Hepatocyte (in vitro differentiated cells): ENCODE results near the gene ADAMTS9. TPM values are rescaled to one million over a fixed set of nuclear protein-coding genes. Genes with fewer than 3 reads are reported as not detected.

Experiments used
- DNase-seq: peaks from one replicate; pipeline ENCODE4 v3.0.0-alpha.2; 2016; ENCODE audit warnings: low spot score
- H2AFZ ChIP-seq: fragments of 200-600 bp; sonication (generic); 2 replicates; pipeline ENCODE4 v1.6.0; 2016; ENCODE audit warnings: antibody characterized with exemption, mild to moderate bottlenecking
- H3K27ac ChIP-seq: fragments of 200-600 bp; sonication (generic); 2 replicates; pipeline ENCODE4 v1.5.1; 2016; ENCODE audit warnings: mild to moderate bottlenecking
- H3K27me3 ChIP-seq: fragments of 200-600 bp; sonication (generic); 2 replicates; pipeline ENCODE4 v1.6.1; 2016
- H3K36me3 ChIP-seq: fragments of 200-600 bp; sonication (generic); replicated peaks from 2 replicates; pipeline ENCODE4 v1.5.1; 2016; ENCODE audit warnings: low read depth; ENCODE audit not compliant: insufficient read depth
- H3K4me1 ChIP-seq: fragments of 200-600 bp; sonication (generic); 2 replicates; pipeline ENCODE4 v1.5.1; 2016; ENCODE audit warnings: mild to moderate bottlenecking, moderate library complexity; ENCODE audit not compliant: insufficient read depth
- H3K4me2 ChIP-seq: fragments of 200-600 bp; sonication (generic); 2 replicates; pipeline ENCODE4 v1.6.0; 2016
- H3K4me3 ChIP-seq: fragments of 200-600 bp; sonication (generic); 2 replicates; pipeline ENCODE4 v1.5.1; 2016; ENCODE audit warnings: mild to moderate bottlenecking
- H3K79me2 ChIP-seq: fragments of 200-600 bp; sonication (generic); 2 replicates; pipeline ENCODE4 v1.6.0; 2017; ENCODE audit warnings: mild to moderate bottlenecking
- H3K9me2 ChIP-seq: fragments of 200-600 bp; sonication (generic); replicated peaks from 2 replicates; pipeline ENCODE4 v1.6.0; 2017; ENCODE audit warnings: mild to moderate bottlenecking; ENCODE audit not compliant: insufficient read depth
- H3K9me3 ChIP-seq: fragments of 200-600 bp; sonication (generic); 2 replicates; pipeline ENCODE4 v1.5.1; 2016; ENCODE audit warnings: low read depth, mild to moderate bottlenecking
- H4K20me1 ChIP-seq: fragments of 200-600 bp; sonication (generic); 2 replicates; pipeline ENCODE4 v1.6.0; 2016; ENCODE audit warnings: mild to moderate bottlenecking; ENCODE audit not compliant: insufficient read depth, poor library complexity, severe bottlenecking
- EZH2 ChIP-seq: fragments of 200-600 bp; sonication (generic); IDR thresholded peaks from 2 replicates; pipeline ENCODE4 v1.6.1; 2016; ENCODE audit warnings: antibody characterized with exemption, mild to moderate bottlenecking, borderline replicate concordance
- EZH2phosphoT487 ChIP-seq: fragments of 200-600 bp; sonication (generic); IDR thresholded peaks from one replicate; pipeline ENCODE4 v1.6.1; 2018; ENCODE audit warnings: antibody characterized with exemption, mild to moderate bottlenecking, low read depth, moderate library complexity; ENCODE audit not compliant: unreplicated experiment, severe bottlenecking
- WGBS: methylation state at CpG from one replicate; pipeline ENCODE4 v1.1.6; 2016; ENCODE audit warnings: low lambda C conversion rate; ENCODE audit errors: missing lambda C conversion rate; 5-methylcytosine and 5-hydroxymethylcytosine counted together
- polyA plus RNA-seq: library from polyadenylated mRNA; unstranded; fragments of >200 nt; fragmentation: Nextera tagmentation; extraction: Ambion mirVana; gene quantifications from 2 replicates; pipeline ENCODE4 v1.2.1, GENCODE V29; 2016
- total RNA-seq: library from RNA; depleted of rRNA; stranded (reverse); fragments of >200 nt; gene quantifications from 2 replicates; pipeline ENCODE4 v1.2.3, GENCODE V29; 2014
- TF ChIP-seq, protein P1 (sequence below): fragments of 200-600 bp; sonication (generic); IDR thresholded peaks from 2 replicates; pipeline ENCODE4 v1.5.1; 2016; ENCODE audit warnings: antibody characterized with exemption, mild to moderate bottlenecking; ENCODE audit not compliant: poor library complexity

ADAMTS9 gene
- total and polyA plus RNA-seq, 2 experiments from 2014 or later: 56.9 to 145 TPM

DNA sequence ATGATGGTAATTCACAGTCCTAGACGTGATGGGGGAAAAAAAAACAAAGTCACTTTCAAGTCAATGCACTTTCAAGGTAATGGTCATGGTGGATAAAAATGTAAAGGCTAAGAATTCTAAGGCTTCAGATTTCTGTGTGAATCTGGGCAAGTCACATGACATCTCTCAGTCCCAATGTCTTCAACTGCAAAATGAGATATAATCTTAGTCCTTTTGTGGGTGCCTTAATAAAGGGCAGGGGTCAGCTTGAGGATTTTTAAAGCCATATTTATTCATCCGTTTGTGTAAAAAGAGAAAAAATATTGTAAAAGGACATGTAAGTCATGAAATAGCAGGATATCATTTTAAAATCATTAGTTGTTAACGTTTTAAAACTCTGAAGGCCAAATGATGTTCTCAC is 83.5 kb downstream of the ADAMTS9 start:
- 91% methylated on average over 3 of the region's 3 CpGs for WGBS
- H3K36me3 ChIP-seq: no peaks in the 10 kb centered on the region
- DNase-seq: no peak

DNA sequence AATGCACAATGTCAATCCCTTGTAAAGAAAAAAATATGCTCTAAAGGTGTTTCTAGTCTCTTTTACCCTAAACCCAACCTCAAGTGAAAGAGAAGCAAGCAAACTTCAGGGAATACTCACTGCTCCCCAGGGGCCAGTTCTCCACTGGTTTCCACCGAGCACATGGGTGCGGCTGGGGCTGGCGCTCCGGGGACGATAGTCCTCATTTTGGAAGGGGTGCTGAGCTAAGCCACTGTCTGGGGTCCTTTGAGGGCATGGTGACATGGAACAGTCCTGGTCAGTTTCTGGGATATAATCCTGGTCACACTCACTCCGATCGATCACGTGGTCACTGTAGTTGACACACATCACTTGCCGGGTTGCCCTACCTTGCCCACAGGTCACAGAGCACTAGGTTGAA is 86.0 kb downstream of the ADAMTS9 start:
- Histone ChIP-seq H3K36me3 (no peaks in the 10 kb centered on the region), H3K4me1 (no peaks in the 10 kb centered on the region), H3K4me2 (no peak overlapping the region), H3K4me3 (no peak overlapping the region), H2AFZ (no peak overlapping the region), H3K27me3 (no peaks in the 10 kb centered on the region), H3K27ac (no peak overlapping the region), H4K20me1 (no peaks in the 10 kb centered on the region), H3K9me2 (no peaks in the 10 kb centered on the region), H3K79me2 (no peaks in the 10 kb centered on the region), H3K9me3 (no peaks in the 10 kb centered on the region)
- 100% methylated on average over 9 of the region's 9 CpGs for WGBS
- DNase-seq: no peak
- TF ChIP-seq, protein P1, sequence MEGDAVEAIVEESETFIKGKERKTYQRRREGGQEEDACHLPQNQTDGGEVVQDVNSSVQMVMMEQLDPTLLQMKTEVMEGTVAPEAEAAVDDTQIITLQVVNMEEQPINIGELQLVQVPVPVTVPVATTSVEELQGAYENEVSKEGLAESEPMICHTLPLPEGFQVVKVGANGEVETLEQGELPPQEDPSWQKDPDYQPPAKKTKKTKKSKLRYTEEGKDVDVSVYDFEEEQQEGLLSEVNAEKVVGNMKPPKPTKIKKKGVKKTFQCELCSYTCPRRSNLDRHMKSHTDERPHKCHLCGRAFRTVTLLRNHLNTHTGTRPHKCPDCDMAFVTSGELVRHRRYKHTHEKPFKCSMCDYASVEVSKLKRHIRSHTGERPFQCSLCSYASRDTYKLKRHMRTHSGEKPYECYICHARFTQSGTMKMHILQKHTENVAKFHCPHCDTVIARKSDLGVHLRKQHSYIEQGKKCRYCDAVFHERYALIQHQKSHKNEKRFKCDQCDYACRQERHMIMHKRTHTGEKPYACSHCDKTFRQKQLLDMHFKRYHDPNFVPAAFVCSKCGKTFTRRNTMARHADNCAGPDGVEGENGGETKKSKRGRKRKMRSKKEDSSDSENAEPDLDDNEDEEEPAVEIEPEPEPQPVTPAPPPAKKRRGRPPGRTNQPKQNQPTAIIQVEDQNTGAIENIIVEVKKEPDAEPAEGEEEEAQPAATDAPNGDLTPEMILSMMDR: no peak
- no peak for TF ChIP-seq EZH2phosphoT487
- no peak for TF ChIP-seq EZH2

More for the DNA sequence above, 83.5 kb downstream of the ADAMTS9 start:
- Histone ChIP-seq H3K4me1 (no peaks in the 10 kb centered on the region), H3K79me2 (no peaks in the 10 kb centered on the region), H3K4me3 (no peak overlapping the region), H3K9me3 (no peaks in the 10 kb centered on the region), H3K27me3 (no peaks in the 10 kb centered on the region), H2AFZ (no peak overlapping the region), H3K4me2 (no peak overlapping the region), H4K20me1 (no peaks in the 10 kb centered on the region), H3K27ac (no peak overlapping the region), H3K9me2 (no peaks in the 10 kb centered on the region)
- TF ChIP-seq EZH2phosphoT487: no peak
- TF ChIP-seq, protein P1: no peak
- no peak for TF ChIP-seq EZH2

DNA sequence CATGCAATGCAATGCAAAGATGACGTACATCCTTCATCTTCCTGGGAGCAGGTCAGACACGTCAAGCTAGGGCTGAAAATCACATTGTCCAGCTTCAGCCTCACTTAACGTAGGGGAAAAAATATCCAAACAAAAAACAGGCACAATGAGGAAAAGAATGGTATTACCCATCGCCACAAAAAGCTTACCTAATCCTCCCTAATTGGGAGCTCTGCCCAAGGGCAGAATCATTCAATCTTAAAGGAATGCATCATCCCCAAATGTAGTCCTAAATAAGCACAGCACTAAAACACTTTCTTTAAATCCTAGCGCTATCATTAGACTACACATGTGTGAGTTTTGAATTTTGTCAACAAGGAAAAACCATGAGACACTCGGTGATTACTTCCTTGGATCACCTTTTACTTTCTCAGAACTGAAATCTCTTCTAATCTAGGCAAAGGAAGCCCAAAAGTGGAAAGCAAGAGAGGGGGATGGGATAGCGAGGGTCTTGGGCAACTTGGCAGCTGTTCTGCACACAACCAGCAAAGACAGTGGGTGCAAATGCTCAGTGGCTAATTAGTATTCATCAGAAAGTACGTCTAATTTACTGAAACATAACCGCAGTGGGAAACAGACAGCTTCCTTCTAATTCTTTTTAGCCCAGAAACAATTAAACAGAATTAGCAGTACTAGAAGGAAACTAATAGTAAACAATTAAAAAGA is 87.4 kb downstream of the ADAMTS9 start:
- Histone ChIP-seq H3K9me3 (no peaks in the 10 kb centered on the region), H4K20me1 (no peaks in the 10 kb centered on the region), H3K27ac (no peak overlapping the region), H3K9me2 (no peaks in the 10 kb centered on the region), H3K4me2 (no peak overlapping the region), H2AFZ (no peak overlapping the region), H3K4me3 (no peak overlapping the region), H3K4me1 (no peaks in the 10 kb centered on the region), H3K27me3 (no peaks in the 10 kb centered on the region), H3K79me2 (no peaks in the 10 kb centered on the region), H3K36me3 (no peaks in the 10 kb centered on the region)
- no peak for DNase-seq
- WGBS: 71% methylated on average over 9 of the region's 9 CpGs
- no peak for TF ChIP-seq EZH2phosphoT487
- TF ChIP-seq, protein P1: no peak
- TF ChIP-seq EZH2: no peak

- 78% methylated on average over 2 of the region's 2 CpGs for WGBS
- no peaks in the 10 kb centered on the region for H3K36me3 ChIP-seq
These were observed 88.1 kb downstream of the ADAMTS9 start for GRCh38 chr3:64599651-64600050.

More at GRCh38 chr3:64599651-64600050, 88.1 kb downstream of the ADAMTS9 start:
- no peak overlapping the region for H2AFZ ChIP-seq
- no peaks in the 10 kb centered on the region for H3K27me3 ChIP-seq
- H3K27ac ChIP-seq: no peak overlapping the region
- H3K4me3 ChIP-seq: no peak overlapping the region
- H3K4me1 ChIP-seq: no peaks in the 10 kb centered on the region
- no peaks in the 10 kb centered on the region for H3K79me2 ChIP-seq
- DNase-seq: no peak
- H4K20me1 ChIP-seq: no peaks in the 10 kb centered on the region
- no peak overlapping the region for H3K4me2 ChIP-seq
- H3K9me3 ChIP-seq: no peaks in the 10 kb centered on the region
- H3K9me2 ChIP-seq: no peaks in the 10 kb centered on the region
- TF ChIP-seq EZH2phosphoT487: no peak
- no peak for TF ChIP-seq EZH2
- TF ChIP-seq, protein P1: no peak
